OCI-LY7 (cell line): ENCODE measurements around the gene TTC34. TPM values are rescaled to one million over a fixed set of nuclear protein-coding genes. Genes with fewer than 3 reads are reported as not detected.

Experiments
- BruUV-seq: library from RNA; stranded (reverse); fragments of 400-500 nt; replicated peaks from 2 replicates; lab custom pipeline; 2021; lab: Mats Ljungman, UMichigan
- CTCF ChIA-PET: fragments of 300-600 bp; sonication (Branson Sonifier 250); formaldehyde crosslinking; loops from one replicate; lab custom pipeline; 2022; ENCODE audit warnings: antibody characterized with exemption; ENCODE audit not compliant: unreplicated experiment; lab: Charles Lee
- POLR2A ChIA-PET: fragments of 300-600 bp; sonication (Branson Sonifier 250); formaldehyde crosslinking; loops from one replicate; lab custom pipeline; 2022; ENCODE audit warnings: antibody characterized with exemption; lab: Charles Lee
- DNase-seq: peaks from one replicate; pipeline ENCODE4 v3.0.0-alpha.2; 2015; ENCODE audit warnings: low spot score
- H2AFZ ChIP-seq: fragments of 200-600 bp; sonication (generic), shearing (Covaris generic); 2 replicates; pipeline ENCODE4 v1.6.1; 2014; ENCODE audit warnings: mild to moderate bottlenecking, antibody characterized with exemption, low read length, moderate library complexity
- H3K27ac ChIP-seq: fragments of 200-600 bp; sonication (generic); 2 replicates; pipeline ENCODE4 v1.5.1; 2014; ENCODE audit warnings: mixed run types, low read depth, mild to moderate bottlenecking, moderate library complexity, low read length, inconsistent platforms; ENCODE audit not compliant: poor library complexity, severe bottlenecking
- H3K36me3 ChIP-seq: fragments of 200-600 bp; sonication (generic); 2 replicates; pipeline ENCODE4 v1.6.1; 2014; ENCODE audit warnings: mild to moderate bottlenecking, antibody characterized with exemption, low read length, moderate library complexity, mixed read lengths; ENCODE audit not compliant: insufficient read depth
- H3K4me1 ChIP-seq: fragments of 200-600 bp; sonication (generic); 2 replicates; pipeline ENCODE4 v1.5.1; 2014; ENCODE audit warnings: mild to moderate bottlenecking, low read length; ENCODE audit not compliant: insufficient read depth, poor library complexity, severe bottlenecking
- H3K4me2 ChIP-seq: fragments of 200-600 bp; sonication (generic); 2 replicates; pipeline ENCODE4 v1.6.1; 2014; ENCODE audit warnings: mild to moderate bottlenecking, low read length
- H3K4me3 ChIP-seq: fragments of 200-600 bp; sonication (generic); 2 replicates; pipeline ENCODE4 v1.5.1; 2014; ENCODE audit warnings: mild to moderate bottlenecking, low read depth, low read length; ENCODE audit not compliant: poor library complexity, severe bottlenecking
- H3K79me2 ChIP-seq: fragments of 200-600 bp; sonication (generic); 2 replicates; pipeline ENCODE4 v1.6.1; 2016; ENCODE audit warnings: low read depth, mild to moderate bottlenecking, low read length, moderate library complexity, mixed read lengths; ENCODE audit not compliant: insufficient read depth
- H3K9me2 ChIP-seq: fragments of 200-600 bp; sonication (generic); 2 replicates; pipeline ENCODE4 v1.6.1; 2016; ENCODE audit warnings: mild to moderate bottlenecking, low read length, mixed read lengths; ENCODE audit not compliant: insufficient read depth
- H3K9me3 ChIP-seq: fragments of 200-600 bp; sonication (generic); 2 replicates; pipeline ENCODE4 v1.6.1; 2014; ENCODE audit warnings: mild to moderate bottlenecking, mixed run types, low read length, mixed read lengths
- H4K20me1 ChIP-seq: fragments of 200-600 bp; sonication (generic); 2 replicates; pipeline ENCODE4 v1.6.1; 2014; ENCODE audit warnings: mild to moderate bottlenecking, antibody characterized with exemption, low read length, moderate library complexity, mixed read lengths; ENCODE audit not compliant: insufficient read depth
- CTCF ChIP-seq: fragments of 200-600 bp; sonication (generic); conservative IDR thresholded peaks from 2 replicates; pipeline ENCODE4 v1.5.1; 2014; ENCODE audit warnings: mild to moderate bottlenecking, antibody characterized with exemption, low read length, moderate library complexity, mixed read lengths
- EZH2phosphoT487 ChIP-seq: fragments of 200-600 bp; sonication (generic); IDR thresholded peaks from 2 replicates; pipeline ENCODE4 v1.6.1; 2018; ENCODE audit warnings: low read depth, borderline replicate concordance, mild to moderate bottlenecking, mixed run types, antibody characterized with exemption, low read length, moderate library complexity, mixed read lengths
- intact Hi-C: fragments of 100-400 bp; cut with micrococcal nuclease; formaldehyde crosslinking; loops from one replicate; pipeline ENCODE4 v1.10.0; 2022; ENCODE audit not compliant: unreplicated experiment
- total RNA-seq, 2 experiments: library from RNA; depleted of rRNA in 1 of 2; stranded (reverse); fragments of >200 nt in 1 of 2; shearing (Covaris generic) in 1 of 2; gene quantifications; 2 replicates each; pipeline ENCODE4 v1.2.3, GENCODE V29; 2014 to 2022

Gene TTC34
- total RNA-seq, 2 experiments from 2014 or later = 1.1 to 2.2 TPM

- no TSS peak for BruUV-seq
- ChIA-PET CTCF (no interaction called here), POLR2A (no interaction called here)
- H3K9me2 ChIP-seq = no peaks in the 10 kb centered on the region
- H3K9me3 ChIP-seq = no peaks in the 10 kb centered on the region
- H3K4me1 ChIP-seq = no peaks in the 10 kb centered on the region
- DNase-seq = no peak
- H4K20me1 ChIP-seq = no peaks in the 10 kb centered on the region
- intact Hi-C loops = no loop called here
- H3K27ac ChIP-seq = no peak overlapping the region
- H2AFZ ChIP-seq = no peak overlapping the region
- H3K4me3 ChIP-seq = no peak overlapping the region
- TF ChIP-seq CTCF (no peak), EZH2phosphoT487 (no peak)
- H3K36me3 ChIP-seq = no peaks in the 10 kb centered on the region
- H3K4me2 ChIP-seq = no peak overlapping the region
- H3K79me2 ChIP-seq = no peaks in the 10 kb centered on the region
Measured at GRCh38 chr1:2812136-2812535, 10.6 kb upstream of the TTC34 start.

- Histone ChIP-seq H3K4me1 (no peaks in the 10 kb centered on the region), H3K4me2 (no peak overlapping the region), H3K27ac (no peak overlapping the region), H3K9me2 (no peaks in the 10 kb centered on the region), H3K9me3 (no peaks in the 10 kb centered on the region), H2AFZ (no peak overlapping the region), H3K79me2 (no peaks in the 10 kb centered on the region), H3K4me3 (no peak overlapping the region), H3K36me3 (no peaks in the 10 kb centered on the region), H4K20me1 (no peaks in the 10 kb centered on the region)
- ChIA-PET POLR2A (no interaction called here), CTCF (no interaction called here)
- BruUV-seq = no TSS peak
- TF ChIP-seq EZH2phosphoT487 (no peak), CTCF (no peak)
- DNase-seq = no peak
- intact Hi-C loops = no loop called here
Measured at GRCh38 chr1:2811533-2811918, 10.0 kb upstream of the TTC34 start.

GRCh38 chr1:2810899-2811532 lies 9.5 kb upstream of the TTC34 start:
- TF ChIP-seq CTCF (no peak), EZH2phosphoT487 (no peak)
- Histone ChIP-seq H3K4me2 (no peak overlapping the region), H2AFZ (no peak overlapping the region), H3K9me3 (no peaks in the 10 kb centered on the region), H3K36me3 (no peaks in the 10 kb centered on the region), H3K79me2 (no peaks in the 10 kb centered on the region), H4K20me1 (no peaks in the 10 kb centered on the region), H3K4me3 (no peak overlapping the region), H3K9me2 (no peaks in the 10 kb centered on the region), H3K27ac (no peak overlapping the region), H3K4me1 (no peaks in the 10 kb centered on the region)
- BruUV-seq = no TSS peak
- DNase-seq = no peak
- CTCF ChIA-PET = no interaction called here
- POLR2A ChIA-PET = no interaction called here
- intact Hi-C loops = no loop called here
